HepG2 (cell line): ENCODE data around the gene MED13L. TPM values are rescaled to one million over a fixed set of nuclear protein-coding genes. Genes with fewer than 3 reads are reported as not detected.

ENCODE experiments used
- KDM2A ChIP-seq: sonication (generic); formaldehyde crosslinking; IDR thresholded peaks from 2 replicates; pipeline ENCODE4 v1.4.0; 2020; ENCODE audit warnings: low read depth, missing genetic modification reagents, borderline replicate concordance
- PHF8 ChIP-seq: sonication (generic); formaldehyde crosslinking; IDR thresholded peaks from 2 replicates; pipeline ENCODE4 v1.5.0; 2020; ENCODE audit warnings: missing genetic modification reagents
- ZBTB42 ChIP-seq: sonication (generic); formaldehyde crosslinking; IDR thresholded peaks from 2 replicates; pipeline ENCODE4 v1.5.0; 2020; ENCODE audit warnings: mild to moderate bottlenecking, missing genetic modification reagents
- ZNF142 ChIP-seq: sonication (generic); formaldehyde crosslinking; IDR thresholded peaks from 2 replicates; pipeline ENCODE4 v1.4.0; 2020; ENCODE audit warnings: missing genetic modification reagents
- ZNF609 ChIP-seq: sonication (generic); formaldehyde crosslinking; IDR thresholded peaks from 2 replicates; pipeline ENCODE4 v1.4.0; 2020; ENCODE audit warnings: mild to moderate bottlenecking, missing genetic modification reagents, borderline replicate concordance
- ZNF687 ChIP-seq: sonication (generic); formaldehyde crosslinking; IDR thresholded peaks from 2 replicates; pipeline ENCODE4 v1.5.1; 2020; ENCODE audit warnings: mild to moderate bottlenecking, missing genetic modification reagents, moderate library complexity
- ZNF841 ChIP-seq: sonication (generic); formaldehyde crosslinking; IDR thresholded peaks from 2 replicates; pipeline ENCODE4 v1.8.1; 2023; ENCODE audit warnings: missing genetic modification reagents, borderline replicate concordance
- polyA plus RNA-seq, 8 experiments: library from polyadenylated mRNA; depleted of rRNA in 3 of 8; stranded (reverse) in 7 of 8; unstranded in 1 of 8; fragments of >200 nt; fragmentation: Illumina TruSeq in 4 of 8; extraction: Trizol in 4 of 8; gene quantifications; 2 replicates each; pipeline versions ENCODE4 v1.2.1 to v1.2.3, GENCODE V29; 2011 to 2016; ENCODE audit warnings: low read depth in 4 of 8, missing spikeins in 1 of 8, mixed read lengths in 1 of 8; ENCODE audit not compliant: insufficient read depth in 1 of 8
- total RNA-seq, 5 experiments: library from RNA; depleted of rRNA; stranded (reverse); fragments of >200 nt; fragmentation: Illumina TruSeq; extraction: Trizol; gene quantifications; 2 replicates each; pipeline ENCODE4 v1.2.3, GENCODE V29; 2016; ENCODE audit warnings: low read depth in 1 of 5

Gene MED13L
- total and polyA plus RNA-seq, 2 of the 13 experiments (the other 11 are each of a cell fraction or from before 2014, with no cell fraction given) = 24.8 to 38.9 TPM

GRCh38 chr12:116276652-116277466 is 634 bp downstream of the MED13L start (continued):
- peak; percentile 68; the same call in 1 of the 2 replicates for TF ChIP-seq ZNF142
- TF ChIP-seq ZBTB42 (CRISPR knock-in tag) = no peak
- TF ChIP-seq PHF8 (CRISPR knock-in tag) = peak; percentile 57
- TF ChIP-seq ZNF841 (CRISPR knock-in tag) = no peak
- TF ChIP-seq KDM2A (CRISPR knock-in tag) = 0 out of 2 replicates have a peak, but pooled peaks have one; percentile 60
- TF ChIP-seq ZNF687 (CRISPR knock-in tag) = peak; percentile 53
- no peak for TF ChIP-seq ZNF609
